ENCODE measurements around the gene MAPK6. TPM values are rescaled to one million over a fixed set of nuclear protein-coding genes. Genes with fewer than 3 reads are reported as not detected.

Gene MAPK6
- total and polyA plus RNA-seq, 2 of the 8 experiments (the other 6 are each of a cell fraction or from before 2014, with no cell fraction given) = 22.6 to 108 TPM

GRCh38 chr15:52052066-52052935 is 33.3 kb downstream of the MAPK6 start:
- no peak overlapping the region for H3K23ac ChIP-seq (ENCODE audit: insufficient read length)
- TF ChIP-seq EGR1 (IDR thresholded peaks at IDR 0.05; ENCODE audit: borderline replicate concordance, low read depth, low read length) (no peak), PHF8 (conservative IDR thresholded peaks at IDR 0.05; ENCODE audit: low read depth, low read length) (no peak), RNF2 (IDR thresholded peaks at IDR 0.05; ENCODE audit: borderline replicate concordance, low read depth, low read length, missing control alignments, poor library complexity, severe bottlenecking) (no peak), JUN (IDR thresholded peaks at IDR 0.05; ENCODE audit: low read depth, low read length) (no peak), TCF12 (IDR thresholded peaks at IDR 0.05; ENCODE audit: low read depth, low read length) (no peak), NANOG (IDR thresholded peaks at IDR 0.05; ENCODE audit: insufficient read depth, low read depth, low read length, poor library complexity, severe bottlenecking) (no peak), SP1 (IDR thresholded peaks at IDR 0.05; ENCODE audit: low read depth, low read length) (no peak), CTBP2 (IDR thresholded peaks at IDR 0.05; ENCODE audit: borderline replicate concordance, insufficient read depth, insufficient read length, low read length) (no peak), CEBPB (IDR thresholded peaks at IDR 0.05; ENCODE audit: low read depth, low read length) (no peak)
- TF ChIP-seq, protein P1, sequence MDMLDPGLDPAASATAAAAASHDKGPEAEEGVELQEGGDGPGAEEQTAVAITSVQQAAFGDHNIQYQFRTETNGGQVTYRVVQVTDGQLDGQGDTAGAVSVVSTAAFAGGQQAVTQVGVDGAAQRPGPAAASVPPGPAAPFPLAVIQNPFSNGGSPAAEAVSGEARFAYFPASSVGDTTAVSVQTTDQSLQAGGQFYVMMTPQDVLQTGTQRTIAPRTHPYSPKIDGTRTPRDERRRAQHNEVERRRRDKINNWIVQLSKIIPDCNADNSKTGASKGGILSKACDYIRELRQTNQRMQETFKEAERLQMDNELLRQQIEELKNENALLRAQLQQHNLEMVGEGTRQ (IDR thresholded peaks at IDR 0.05; ENCODE audit: low read length) = no peak
- H2AFZ ChIP-seq (ENCODE audit: low read length) = no peak overlapping the region
- H3K9me3 ChIP-seq (ENCODE audit: insufficient read depth in 2 of 2, low read depth in 1 of 2, low read length in 1 of 2) = 0 out of 4 replicates have a peak, but pooled peaks cover 0 to 2% of the 10 kb centered on the region in 2 experiments
- no peak overlapping the region for H4K8ac ChIP-seq (ENCODE audit: extremely low read depth, insufficient read depth, low read length)
- peaks cover 0 to 40% (median 20%) of the 10 kb centered on the region in 4 experiments; a peak in 6 of 8 replicates for H3K36me3 ChIP-seq (ENCODE audit: control insufficient read depth in 2 of 4, insufficient read depth in 4 of 4, low read length in 3 of 4)
- no peak overlapping the region for H2BK20ac ChIP-seq (ENCODE audit: low read length)
- no peak overlapping the region for H3K4me3 ChIP-seq (ENCODE audit: extremely low read depth in 1 of 4, insufficient read depth in 2 of 4, low read depth in 3 of 4, low read length in 4 of 4)
- POLR2A ChIA-PET (ENCODE audit: partially characterized antibody) = interaction anchor here (0.6 to 0.9 kb wide), 4 partner anchors 14 to 735 kb away, joined by 3 to 4 read pairs (median 4); no protein-coding TSS in a partner anchor
- H3K14ac ChIP-seq (ENCODE audit: insufficient read length) = no peak overlapping the region
- FAIRE-seq (no peak), DNase-seq (ENCODE audit: low read depth in 1 of 2, low spot score in 2 of 2) (no peak)
- no peaks in the 10 kb centered on the region for H3K23me2 ChIP-seq (ENCODE audit: low read depth, low read length)
- no peak overlapping the region for H3K27ac ChIP-seq (ENCODE audit: low read depth, low read length)
- no peak overlapping the region for H3K4ac ChIP-seq (replicated peaks; ENCODE audit: insufficient read length, low read depth, low read length)
- no peak overlapping the region for H2BK120ac ChIP-seq (replicated peaks; ENCODE audit: low read depth, low read length)
- no peaks in the 10 kb centered on the region for H4K20me1 ChIP-seq (replicated peaks in 1 of 2; ENCODE audit: control insufficient read depth in 1 of 2, insufficient read depth in 2 of 2, low read length in 2 of 2)
- no peak overlapping the region for H3K4me2 ChIP-seq (ENCODE audit: insufficient read depth in 1 of 2, low read depth in 2 of 2, low read length in 2 of 2)
- no peaks in the 10 kb centered on the region for H3K27me3 ChIP-seq (replicated peaks in 1 of 4; ENCODE audit: control insufficient read depth in 3 of 4, extremely low read depth in 1 of 4, insufficient read depth in 3 of 4, low read length in 3 of 4)
- no peak overlapping the region for H3K56ac ChIP-seq (replicated peaks; ENCODE audit: insufficient read length, low read depth, low read length)
- no peaks in the 10 kb centered on the region for H3K79me1 ChIP-seq (ENCODE audit: low read depth, low read length)
- H3K79me2 ChIP-seq (ENCODE audit: control insufficient read depth in 1 of 2, insufficient read depth in 2 of 2, low read length in 2 of 2) = peaks cover 0 to 10% of the 10 kb centered on the region in 2 experiments; a peak in 2 of 4 replicates
- CTCF ChIA-PET (ENCODE audit: partially characterized antibody) = interaction anchor here (0.6 to 0.7 kb wide), 2 partner anchors 85 to 111 kb away, joined by 3 to 6 read pairs; no protein-coding TSS in a partner anchor
- no peak overlapping the region for H4K5ac ChIP-seq (ENCODE audit: insufficient read length, low read depth, low read length)
- H2BK15ac ChIP-seq (ENCODE audit: low read length) = no peak overlapping the region
- no peak overlapping the region for H2BK12ac ChIP-seq (ENCODE audit: low read depth, low read length)
- H3K4me1 ChIP-seq (replicated peaks in 1 of 4; ENCODE audit: control insufficient read depth in 3 of 4, insufficient read depth in 4 of 4, low read length in 3 of 4) = no peaks in the 10 kb centered on the region
- H3K9ac ChIP-seq (replicated peaks in 1 of 4; ENCODE audit: extremely low read depth in 1 of 4, low read depth in 3 of 4, low read length in 3 of 4) = no peak overlapping the region
- no peak overlapping the region for H4K91ac ChIP-seq (replicated peaks; ENCODE audit: insufficient read length, low read length)
- no peak overlapping the region for H2AK5ac ChIP-seq (ENCODE audit: low read depth, low read length)
- H3K18ac ChIP-seq (ENCODE audit: extremely low read depth, low read length) = no peak overlapping the region
- H2BK5ac ChIP-seq (ENCODE audit: low read depth, low read length) = no peak overlapping the region
- WGBS, 2 experiments (ENCODE audit: extremely low coverage in 1 of 2, insufficient coverage in 1 of 2, insufficient read length in 1 of 2, insufficient replicate concordance in 2 of 2, low coverage in 1 of 2, low lambda C conversion rate in 2 of 2, missing lambda C conversion rate in 1 of 2) = 95% methylated on average over 4 of the region's 4 CpGs; no CpG with 5 or more reads in 1 of the 2 experiments

All from H1 (cell line).